HG02885 (cell line): ENCODE data around the gene LEFTY2.
"Not testable (repeated sequence)": the region's sequence is repeated elsewhere in the genome, so short reads cannot be mapped to it uniquely, and the experiment has no call there.

ENCODE experiments used
- ATAC-seq: cut with Tn5 transposase; IDR thresholded peaks from one replicate; pipeline ENCODE4 v1.9.1; 2021; ENCODE audit warnings: mild to moderate bottlenecking; ENCODE audit not compliant: unreplicated experiment, poor library complexity

LEFTY2 gene

GRCh38 chr1:225954753-225955152 lies 13.7 kb upstream of the LEFTY2 start:
- no peak for ATAC-seq

DNA sequence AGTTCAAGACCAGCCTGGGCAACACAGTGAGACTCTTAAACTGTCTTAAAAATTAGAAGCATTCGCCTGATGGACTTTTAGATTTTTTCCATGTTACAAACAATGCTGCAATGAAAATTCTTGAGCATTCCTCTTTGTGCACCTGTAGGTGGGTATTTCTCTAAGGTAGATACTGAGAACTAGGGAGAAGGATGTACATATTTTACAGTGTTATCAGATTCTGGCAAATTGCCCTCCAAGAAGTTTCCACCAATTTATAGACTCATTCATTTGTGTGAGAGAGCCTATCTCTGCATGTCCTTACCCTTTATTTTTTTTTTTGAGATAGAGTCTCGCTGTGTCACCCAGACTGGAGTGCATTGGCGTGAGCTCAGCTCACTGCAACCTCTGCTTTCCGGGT lies 12.3 kb upstream of the LEFTY2 start:
- ATAC-seq, result no peak

DNA sequence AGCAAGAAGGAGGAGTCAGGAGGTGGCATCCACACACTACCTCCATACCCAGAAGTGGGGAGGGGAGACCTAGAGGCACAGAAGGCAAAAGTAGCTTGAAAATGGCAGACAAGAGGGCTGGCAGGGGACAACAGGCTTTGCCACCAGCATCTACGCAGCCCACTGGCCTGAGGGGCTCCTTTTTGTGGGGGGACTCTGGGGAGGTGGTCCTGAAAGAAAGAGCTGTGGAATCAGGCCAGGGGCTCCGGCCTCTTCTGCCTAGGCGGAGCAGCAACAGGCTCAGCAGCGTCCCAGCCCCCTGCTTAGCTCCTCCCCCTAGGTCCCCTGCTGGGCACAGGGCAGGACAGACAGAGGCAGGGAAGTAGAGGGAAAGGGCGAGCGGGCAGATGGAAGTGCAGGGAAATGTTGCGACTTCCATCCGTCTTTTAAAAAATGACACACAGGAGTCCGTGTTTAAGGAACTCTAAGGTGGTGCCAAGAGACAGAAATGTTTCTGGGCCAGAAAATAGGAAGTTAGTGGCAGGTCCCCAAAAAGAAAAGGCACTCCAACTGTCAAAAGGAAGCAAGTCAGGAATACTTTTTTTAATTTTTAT lies 10.0 kb upstream of the LEFTY2 start:
- no peak for ATAC-seq

GRCh38 chr1:225949041-225949440 lies 8.0 kb upstream of the LEFTY2 start:
- no peak for ATAC-seq

GRCh38 chr1:225946803-225947202 lies 5.8 kb upstream of the LEFTY2 start:
- no peak for ATAC-seq

GRCh38 chr1:225946082-225946620 lies 5.1 kb upstream of the LEFTY2 start:
- no peak for ATAC-seq

- no peak for ATAC-seq
Observed at GRCh38 chr1:225945564-225945963, 4.5 kb upstream of the LEFTY2 start.

- ATAC-seq, result peak; percentile 83
Observed at GRCh38 chr1:225944951-225945350, 3.9 kb upstream of the LEFTY2 start.

DNA sequence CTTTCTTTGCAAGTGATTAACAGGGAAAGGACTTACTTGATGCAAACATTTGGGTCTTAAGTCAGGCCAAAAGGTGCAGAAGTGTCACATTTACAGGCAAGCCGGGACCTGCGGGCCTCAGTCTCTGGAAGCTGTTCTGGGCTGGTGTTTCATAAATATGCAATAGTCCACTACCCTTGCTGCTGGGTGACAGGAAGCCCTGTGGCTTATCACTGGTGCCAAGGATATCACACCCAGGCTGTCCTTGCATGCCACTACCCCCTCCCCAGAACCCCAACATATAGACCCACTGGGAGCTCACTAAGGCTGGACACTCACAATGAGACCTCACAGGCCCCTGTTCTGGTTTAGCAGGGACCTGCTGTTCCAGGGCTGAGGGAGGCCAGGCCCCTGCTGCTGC lies 3.4 kb upstream of the LEFTY2 start:
- no peak for ATAC-seq

DNA sequence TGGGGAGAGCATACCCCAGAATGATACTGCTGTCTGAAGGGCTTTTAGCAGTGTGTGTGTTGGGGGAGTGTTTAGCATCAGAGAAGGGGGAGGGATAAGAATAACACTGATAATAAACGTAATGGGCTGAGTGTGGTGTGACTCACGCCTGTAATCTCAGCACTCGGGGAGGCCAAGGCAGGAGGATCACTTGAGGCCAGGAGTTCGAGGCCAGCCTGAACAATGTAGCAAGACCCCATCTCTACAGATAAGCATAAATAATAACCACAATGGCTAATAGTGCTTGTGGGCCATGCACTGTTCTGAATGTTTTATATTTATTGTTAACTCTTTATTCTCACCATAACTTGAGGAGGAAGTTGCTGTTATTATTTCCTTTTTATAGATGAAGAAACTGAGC lies 2.6 kb upstream of the LEFTY2 start:
- ATAC-seq, result no peak

GRCh38 chr1:225942574-225942973 lies 1.6 kb upstream of the LEFTY2 start:
- peak; percentile 73 for ATAC-seq

DNA sequence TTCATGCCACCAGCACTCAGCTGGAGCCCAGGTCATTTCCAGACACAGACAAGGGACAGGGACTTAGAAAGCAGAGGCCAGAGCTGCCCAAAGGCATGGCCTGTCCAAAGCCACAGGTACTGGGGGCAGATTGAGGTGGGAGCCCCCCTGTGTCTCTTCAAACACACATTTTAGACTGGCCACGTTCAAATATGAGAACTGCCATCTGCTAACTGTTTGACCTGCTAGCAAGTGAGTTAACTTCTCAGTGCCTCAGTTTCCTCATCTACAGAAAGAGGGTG lies 862 bp upstream of the LEFTY2 start:
- ATAC-seq, result no peak

GRCh38 chr1:225940385-225941151 lies 452 bp downstream of the LEFTY2 start:
- ATAC-seq, result no peak

- not testable (repeated sequence) for ATAC-seq
Observed at GRCh38 chr1:225939939-225940310, 1.1 kb downstream of the LEFTY2 start.

DNA sequence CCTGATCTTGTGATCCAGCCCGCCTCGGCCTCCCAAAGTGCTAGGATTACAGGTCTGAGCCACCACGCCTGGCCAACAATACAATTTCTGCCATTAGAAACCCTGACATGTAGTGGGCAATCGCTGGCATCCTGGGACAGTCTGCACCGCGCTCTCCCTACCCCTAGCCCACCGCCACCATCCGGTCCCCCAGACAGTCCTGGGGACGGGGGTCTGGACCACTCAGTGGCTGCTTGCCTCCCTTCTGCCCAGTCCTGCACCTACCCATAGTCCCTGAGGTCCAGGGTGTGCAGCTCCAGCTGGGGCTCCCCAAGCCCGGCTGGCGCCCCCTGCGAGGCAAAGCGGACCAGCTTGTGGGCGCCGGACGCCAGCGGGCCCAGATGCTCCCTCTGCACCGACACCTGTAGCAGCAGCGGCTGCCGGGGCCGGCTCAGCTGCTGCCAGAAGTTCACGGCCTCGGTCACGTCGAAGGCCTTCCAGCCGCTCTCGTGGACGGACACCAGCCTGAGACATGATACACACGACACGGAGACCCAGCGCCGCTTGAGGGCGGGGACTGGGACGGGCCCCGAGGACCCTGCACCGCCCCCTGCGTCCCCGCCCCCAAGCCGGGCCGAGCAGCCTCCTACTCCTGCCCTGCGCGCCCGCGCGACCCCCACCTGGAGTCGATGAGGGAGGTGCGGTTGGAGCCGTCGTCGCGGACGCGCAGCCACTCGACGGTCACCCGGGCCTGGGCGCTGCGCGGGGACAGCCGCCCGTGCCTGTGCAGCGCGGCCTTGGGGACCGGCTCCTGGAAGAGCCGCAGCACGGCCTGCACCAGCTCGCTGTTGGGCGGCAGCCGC lies 1.7 kb downstream of the LEFTY2 start:
- ATAC-seq, result not testable (repeated sequence)

- ATAC-seq, result no peak
Observed at GRCh38 chr1:225937048-225937968, 3.7 kb downstream of the LEFTY2 start.

DNA sequence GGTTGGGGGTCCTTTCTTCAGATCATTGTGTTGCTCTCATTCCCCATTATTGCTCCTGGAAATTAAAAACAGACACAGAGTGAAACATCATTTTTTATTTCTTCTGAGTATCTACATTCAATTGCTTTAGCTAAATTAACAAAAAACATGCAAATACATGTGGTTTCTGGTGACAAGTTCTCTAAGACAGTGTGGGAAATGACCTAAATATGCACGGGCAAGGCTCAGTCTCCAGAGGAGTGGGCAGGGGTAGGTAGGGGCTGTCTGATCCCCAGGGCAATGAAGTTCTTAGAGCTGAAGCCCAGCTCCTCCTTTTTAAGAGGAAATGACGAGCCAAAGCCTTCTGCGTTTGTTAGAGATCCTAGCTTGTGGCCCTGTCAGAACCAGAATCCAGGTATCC lies 4.5 kb downstream of the LEFTY2 start:
- no peak for ATAC-seq

DNA sequence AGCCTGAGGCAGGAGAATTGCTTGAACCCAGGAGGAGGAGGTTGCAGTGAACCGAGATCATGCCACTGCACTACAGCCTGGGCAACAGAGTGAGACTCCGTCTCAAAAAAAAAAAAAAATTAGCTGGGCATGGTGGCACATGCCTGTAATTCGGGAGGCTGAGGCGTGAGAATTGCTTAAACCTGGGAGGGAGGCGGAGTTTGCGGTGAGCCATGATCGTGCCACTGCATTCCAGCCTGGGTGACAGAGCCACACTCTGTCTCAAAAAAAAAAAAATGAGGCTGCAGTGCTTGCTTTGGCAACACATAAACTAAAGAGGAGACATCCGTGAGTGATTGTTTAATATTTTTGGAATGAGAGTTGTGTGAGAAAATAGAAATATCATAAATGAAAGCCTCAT lies 4.9 kb downstream of the LEFTY2 start:
- not testable (repeated sequence) for ATAC-seq

DNA sequence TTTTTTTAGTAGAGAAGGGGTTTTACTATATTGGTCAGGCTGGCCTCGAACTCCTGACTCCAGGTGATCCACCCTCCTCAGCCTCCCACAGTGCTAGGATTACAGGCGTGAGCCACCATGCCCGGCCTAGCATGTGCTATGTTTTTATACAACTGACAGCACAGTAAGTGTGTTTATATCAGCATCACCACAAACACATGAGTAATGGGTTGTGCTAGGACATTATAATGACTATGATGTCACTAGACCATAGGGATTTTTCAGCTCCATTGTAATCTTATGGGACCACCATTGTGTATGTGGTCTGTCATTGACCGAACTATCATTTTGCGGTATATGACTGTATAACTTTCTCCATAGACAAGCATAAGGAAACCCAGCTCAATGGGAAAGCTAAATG lies 6.3 kb downstream of the LEFTY2 start:
- no peak for ATAC-seq

DNA sequence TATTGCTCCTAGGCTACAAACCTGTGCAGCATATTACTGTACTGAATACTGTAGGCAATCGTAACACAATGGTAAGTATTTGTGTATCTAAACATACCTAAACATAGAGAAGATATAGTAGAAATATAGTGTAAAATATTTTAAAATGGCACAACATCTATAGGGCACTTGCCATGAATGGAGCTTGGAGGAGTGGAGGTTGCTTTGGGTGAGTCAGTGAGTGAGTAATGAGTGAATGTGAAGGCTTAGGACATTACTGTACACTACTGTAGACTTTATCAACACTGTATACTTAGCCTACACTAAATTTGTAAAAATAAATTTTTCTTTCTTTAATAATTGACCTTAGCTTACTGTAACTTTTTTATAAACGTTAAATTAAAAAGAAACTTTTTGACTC lies 7.9 kb downstream of the LEFTY2 start:
- no peak for ATAC-seq
